ENCODE data around the gene ZNF497. TPM values are rescaled to one million over a fixed set of nuclear protein-coding genes. Genes with fewer than 3 reads are reported as not detected.

The ZNF497 gene
- total and polyA plus RNA-seq, 9 of the 15 experiments (the other 6 are each of a cell fraction or from before 2014, with no cell fraction given) = 0.06 to 0.98 (median 0.44) TPM; not detected in 1

DNA sequence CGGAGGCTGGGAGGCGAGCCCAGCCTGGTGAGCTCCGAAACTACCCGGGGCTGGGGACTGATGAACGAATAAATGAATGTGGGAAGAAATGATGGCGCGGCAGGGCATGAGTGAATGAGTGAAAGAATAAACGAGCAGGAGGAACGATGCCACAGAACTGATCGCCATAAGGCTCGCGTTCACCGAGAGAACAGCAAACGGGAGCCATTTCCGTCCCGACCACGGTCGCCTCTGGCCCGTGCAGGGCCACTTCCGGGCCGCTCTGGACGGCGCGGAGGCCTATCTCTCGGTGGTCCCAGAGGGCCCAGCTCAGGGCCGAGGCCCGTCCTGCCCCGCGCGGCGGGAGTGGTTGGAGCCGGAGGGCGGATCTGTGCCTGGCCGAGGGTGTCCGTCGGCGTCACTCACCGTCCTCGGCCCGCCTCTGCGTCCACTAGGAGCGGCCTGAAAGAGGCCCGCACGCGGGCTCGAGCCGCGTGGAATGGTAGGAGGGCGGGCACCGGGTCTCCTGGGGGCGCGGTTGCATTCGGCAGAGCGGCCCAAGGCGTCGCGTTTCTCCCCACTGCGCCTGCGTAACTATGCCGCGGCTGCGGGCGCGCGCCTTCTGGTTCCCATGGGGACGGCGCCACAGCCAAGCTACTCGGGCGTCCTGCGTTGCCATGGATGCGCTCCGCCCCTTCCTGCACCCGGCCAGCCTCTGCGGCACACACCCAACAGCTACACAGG lies at the start of gene ZNF497 (continued):
- TF ChIP-seq SAFB2 (IDR thresholded peaks at IDR 0.05; ENCODE audit: borderline replicate concordance, low read depth, low read length, severe bottlenecking) = no peak
- TF ChIP-seq, protein P1, sequence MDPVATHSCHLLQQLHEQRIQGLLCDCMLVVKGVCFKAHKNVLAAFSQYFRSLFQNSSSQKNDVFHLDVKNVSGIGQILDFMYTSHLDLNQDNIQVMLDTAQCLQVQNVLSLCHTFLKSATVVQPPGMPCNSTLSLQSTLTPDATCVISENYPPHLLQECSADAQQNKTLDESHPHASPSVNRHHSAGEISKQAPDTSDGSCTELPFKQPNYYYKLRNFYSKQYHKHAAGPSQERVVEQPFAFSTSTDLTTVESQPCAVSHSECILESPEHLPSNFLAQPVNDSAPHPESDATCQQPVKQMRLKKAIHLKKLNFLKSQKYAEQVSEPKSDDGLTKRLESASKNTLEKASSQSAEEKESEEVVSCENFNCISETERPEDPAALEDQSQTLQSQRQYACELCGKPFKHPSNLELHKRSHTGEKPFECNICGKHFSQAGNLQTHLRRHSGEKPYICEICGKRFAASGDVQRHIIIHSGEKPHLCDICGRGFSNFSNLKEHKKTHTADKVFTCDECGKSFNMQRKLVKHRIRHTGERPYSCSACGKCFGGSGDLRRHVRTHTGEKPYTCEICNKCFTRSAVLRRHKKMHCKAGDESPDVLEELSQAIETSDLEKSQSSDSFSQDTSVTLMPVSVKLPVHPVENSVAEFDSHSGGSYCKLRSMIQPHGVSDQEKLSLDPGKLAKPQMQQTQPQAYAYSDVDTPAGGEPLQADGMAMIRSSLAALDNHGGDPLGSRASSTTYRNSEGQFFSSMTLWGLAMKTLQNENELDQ (CRISPR knock-in tag; IDR thresholded peaks at IDR 0.05; ENCODE audit: borderline replicate concordance) = no peak
- peak; percentile 78 for TF ChIP-seq HNRNPLL (IDR thresholded peaks at IDR 0.05; ENCODE audit: low read depth, low read length, poor library complexity, severe bottlenecking)
- peak; percentile 79; the same call in 1 of the 2 replicates for TF ChIP-seq PML (IDR thresholded peaks at IDR 0.05; ENCODE audit: low read length)
- no peak for TF ChIP-seq ZNF311 (CRISPR knock-in tag; IDR thresholded peaks at IDR 0.05)
- TF ChIP-seq RFX1 (IDR thresholded peaks at IDR 0.05) = peak; percentile 99
- TF ChIP-seq MXI1 (IDR thresholded peaks at IDR 0.05; ENCODE audit: low read depth, low read length) = peak; percentile 100
- peak; percentile 94 for TF ChIP-seq FOXJ2 (tag; IDR thresholded peaks at IDR 0.05)
- no peak for TF ChIP-seq ZNF232 (CRISPR knock-in tag; IDR thresholded peaks at IDR 0.05)
- TF ChIP-seq, protein P2, sequence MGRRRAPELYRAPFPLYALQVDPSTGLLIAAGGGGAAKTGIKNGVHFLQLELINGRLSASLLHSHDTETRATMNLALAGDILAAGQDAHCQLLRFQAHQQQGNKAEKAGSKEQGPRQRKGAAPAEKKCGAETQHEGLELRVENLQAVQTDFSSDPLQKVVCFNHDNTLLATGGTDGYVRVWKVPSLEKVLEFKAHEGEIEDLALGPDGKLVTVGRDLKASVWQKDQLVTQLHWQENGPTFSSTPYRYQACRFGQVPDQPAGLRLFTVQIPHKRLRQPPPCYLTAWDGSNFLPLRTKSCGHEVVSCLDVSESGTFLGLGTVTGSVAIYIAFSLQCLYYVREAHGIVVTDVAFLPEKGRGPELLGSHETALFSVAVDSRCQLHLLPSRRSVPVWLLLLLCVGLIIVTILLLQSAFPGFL (CRISPR knock-in tag; IDR thresholded peaks at IDR 0.05) = no peak
- TF ChIP-seq PCBP1 (IDR thresholded peaks at IDR 0.05; ENCODE audit: low read depth, low read length, poor library complexity, severe bottlenecking) = peak; percentile 88
- no peak for TF ChIP-seq ZC3H4 (CRISPR knock-in tag; IDR thresholded peaks at IDR 0.05; ENCODE audit: borderline replicate concordance)
- TF ChIP-seq HLTF (IDR thresholded peaks at IDR 0.05) = peak; percentile 88
- TF ChIP-seq, protein P3, sequence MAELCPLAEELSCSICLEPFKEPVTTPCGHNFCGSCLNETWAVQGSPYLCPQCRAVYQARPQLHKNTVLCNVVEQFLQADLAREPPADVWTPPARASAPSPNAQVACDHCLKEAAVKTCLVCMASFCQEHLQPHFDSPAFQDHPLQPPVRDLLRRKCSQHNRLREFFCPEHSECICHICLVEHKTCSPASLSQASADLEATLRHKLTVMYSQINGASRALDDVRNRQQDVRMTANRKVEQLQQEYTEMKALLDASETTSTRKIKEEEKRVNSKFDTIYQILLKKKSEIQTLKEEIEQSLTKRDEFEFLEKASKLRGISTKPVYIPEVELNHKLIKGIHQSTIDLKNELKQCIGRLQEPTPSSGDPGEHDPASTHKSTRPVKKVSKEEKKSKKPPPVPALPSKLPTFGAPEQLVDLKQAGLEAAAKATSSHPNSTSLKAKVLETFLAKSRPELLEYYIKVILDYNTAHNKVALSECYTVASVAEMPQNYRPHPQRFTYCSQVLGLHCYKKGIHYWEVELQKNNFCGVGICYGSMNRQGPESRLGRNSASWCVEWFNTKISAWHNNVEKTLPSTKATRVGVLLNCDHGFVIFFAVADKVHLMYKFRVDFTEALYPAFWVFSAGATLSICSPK (IDR thresholded peaks at IDR 0.05; ENCODE audit: borderline replicate concordance) = no peak
- 0 out of 2 replicates have a peak, but pooled peaks have one; percentile 25 for TF ChIP-seq BRD4 (IDR thresholded peaks at IDR 0.05)
- TF ChIP-seq, protein P4, sequence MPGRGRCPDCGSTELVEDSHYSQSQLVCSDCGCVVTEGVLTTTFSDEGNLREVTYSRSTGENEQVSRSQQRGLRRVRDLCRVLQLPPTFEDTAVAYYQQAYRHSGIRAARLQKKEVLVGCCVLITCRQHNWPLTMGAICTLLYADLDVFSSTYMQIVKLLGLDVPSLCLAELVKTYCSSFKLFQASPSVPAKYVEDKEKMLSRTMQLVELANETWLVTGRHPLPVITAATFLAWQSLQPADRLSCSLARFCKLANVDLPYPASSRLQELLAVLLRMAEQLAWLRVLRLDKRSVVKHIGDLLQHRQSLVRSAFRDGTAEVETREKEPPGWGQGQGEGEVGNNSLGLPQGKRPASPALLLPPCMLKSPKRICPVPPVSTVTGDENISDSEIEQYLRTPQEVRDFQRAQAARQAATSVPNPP (IDR thresholded peaks at IDR 0.05; ENCODE audit: borderline replicate concordance, insufficient read depth, insufficient read length) = no peak
- 0 out of 2 replicates have a peak, but pooled peaks have one; percentile 17 for TF ChIP-seq XRCC5 (IDR thresholded peaks at IDR 0.05; ENCODE audit: low read depth, low read length)
- no peak for TF ChIP-seq COPS2 (conservative IDR thresholded peaks at IDR 0.05)
- TF ChIP-seq, protein P5, sequence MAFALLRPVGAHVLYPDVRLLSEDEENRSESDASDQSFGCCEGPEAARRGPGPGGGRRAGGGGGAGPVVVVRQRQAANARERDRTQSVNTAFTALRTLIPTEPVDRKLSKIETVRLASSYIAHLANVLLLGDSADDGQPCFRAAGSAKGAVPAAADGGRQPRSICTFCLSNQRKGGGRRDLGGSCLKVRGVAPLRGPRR (CRISPR knock-in tag; IDR thresholded peaks at IDR 0.05) = no peak
- no peak for TF ChIP-seq FUS (optimal IDR thresholded peaks at IDR 0.05; ENCODE audit: low read depth, low read length)
- TF ChIP-seq NBN (IDR thresholded peaks at IDR 0.05; ENCODE audit: low read depth) = peak; percentile 82; the same call in 1 of the 2 replicates

Measured in K562 (cell line).